Endometrial microvascular endothelial cells (primary cell): ENCODE results near the gene AKAP3. TPM values are rescaled to one million over a fixed set of nuclear protein-coding genes. Genes with fewer than 3 reads are reported as not detected.

Source experiments
- in situ Hi-C: cut with HindIII; loops from 2 replicates; pipeline ENCODE4 v1.10.0; 2017; ENCODE audit warnings: low sequenced_read_pairs, low pct_unique_long_range_greater_than_20kb; ENCODE audit errors: inconsistent ontology term
- total RNA-seq: library from RNA; depleted of rRNA; stranded (reverse); fragments of >200 nt; gene quantifications from one replicate; pipeline ENCODE4 v1.2.3, GENCODE V29; 2015; ENCODE audit errors: inconsistent ontology term

Gene AKAP3
- 0.09 TPM for total RNA-seq

DNA sequence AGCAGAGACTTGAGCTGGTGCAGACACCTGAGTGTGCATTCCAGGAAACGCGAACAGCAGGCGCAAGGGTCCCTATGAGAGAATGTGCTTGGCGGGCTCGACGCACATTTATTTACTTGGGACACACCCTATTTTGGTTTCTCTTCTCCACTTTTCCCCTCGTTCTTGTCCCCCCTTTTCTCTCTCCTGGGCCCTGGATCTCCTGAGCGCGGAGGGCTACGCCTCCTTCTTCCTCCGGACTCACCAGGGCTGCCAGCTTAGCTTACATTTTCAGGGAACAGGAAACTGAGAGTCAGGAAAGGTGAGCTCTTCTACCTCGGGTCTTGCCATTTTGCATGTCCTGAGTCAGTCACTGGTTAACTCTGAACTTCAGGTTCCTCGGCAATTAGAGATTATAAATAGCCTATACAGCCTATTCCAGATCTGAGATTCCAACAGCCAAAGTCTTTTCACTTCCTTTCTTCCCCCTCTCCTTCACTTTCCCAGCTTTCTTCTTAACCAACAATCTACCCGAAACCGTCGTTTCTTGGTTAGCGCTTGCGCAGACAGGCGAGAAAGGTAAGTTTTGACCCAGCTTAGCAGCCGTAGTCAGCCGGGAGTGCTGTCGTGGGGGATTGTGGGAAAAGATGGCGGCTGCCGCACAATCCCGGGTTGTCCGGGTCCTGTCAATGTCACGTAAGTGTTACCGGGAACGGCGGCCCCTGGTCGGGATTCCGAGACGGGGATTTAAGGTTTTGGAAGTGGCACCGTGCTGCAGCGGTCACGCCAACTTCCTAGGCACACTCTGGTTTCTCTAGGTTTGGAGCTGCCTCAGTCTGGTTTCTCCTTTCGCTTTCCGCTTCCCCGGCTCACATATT, at the start of gene AKAP3, which contains the start of gene NDUFA9:
Gene AKAP3 (minus strand): TSS at position 551 of the 857 bp plus-strand sequence. CDS start 10,855 bp downstream, outside the sequence.
Gene NDUFA9 (plus strand): TSS at position 614 of the 857 bp plus-strand sequence. CDS start 13 bp downstream, at position 627.
- in situ Hi-C loops, result no loop called here

DNA sequence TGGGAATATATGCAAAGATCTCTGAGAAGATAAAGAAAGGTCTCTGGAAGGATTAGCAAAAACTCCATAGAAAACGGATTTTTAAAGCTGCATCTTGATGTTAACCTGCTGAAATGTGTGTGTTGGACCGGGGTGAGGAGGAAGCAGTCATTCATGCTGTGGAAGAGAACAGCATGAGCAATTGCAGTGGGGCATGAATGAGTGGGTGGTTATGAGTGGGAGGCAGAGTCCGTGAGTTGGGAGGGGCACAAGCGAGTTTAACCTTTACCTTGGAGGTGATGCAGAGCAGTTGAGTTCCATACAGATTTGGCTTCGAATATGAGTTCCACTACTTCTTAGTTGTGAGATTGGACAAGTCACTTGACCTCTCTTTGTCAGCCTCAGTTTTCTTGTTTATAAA, 41.9 kb upstream of the AKAP3 start:
- in situ Hi-C loops, result no loop called here

DNA sequence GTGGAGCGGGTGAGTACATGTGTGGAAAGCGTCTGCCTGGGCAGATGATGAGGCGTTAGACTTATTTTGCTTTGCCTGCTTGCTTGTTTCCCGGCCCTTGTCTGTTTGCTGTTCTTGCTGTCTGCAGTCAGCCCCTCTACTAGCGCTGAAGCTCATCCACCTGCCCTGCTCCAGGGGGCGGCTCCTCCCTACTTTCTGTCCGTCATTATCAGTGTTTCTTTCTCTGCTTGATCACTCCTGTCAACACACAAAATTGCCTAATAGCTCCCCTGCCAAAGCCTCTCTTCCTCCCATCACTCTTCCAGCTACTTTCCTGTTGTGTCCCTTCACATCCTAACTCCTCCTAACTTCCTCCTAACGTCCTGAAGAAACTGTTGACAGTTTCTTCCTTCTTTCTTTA, 36.5 kb upstream of the AKAP3 start:
- in situ Hi-C loops, result no loop called here

DNA sequence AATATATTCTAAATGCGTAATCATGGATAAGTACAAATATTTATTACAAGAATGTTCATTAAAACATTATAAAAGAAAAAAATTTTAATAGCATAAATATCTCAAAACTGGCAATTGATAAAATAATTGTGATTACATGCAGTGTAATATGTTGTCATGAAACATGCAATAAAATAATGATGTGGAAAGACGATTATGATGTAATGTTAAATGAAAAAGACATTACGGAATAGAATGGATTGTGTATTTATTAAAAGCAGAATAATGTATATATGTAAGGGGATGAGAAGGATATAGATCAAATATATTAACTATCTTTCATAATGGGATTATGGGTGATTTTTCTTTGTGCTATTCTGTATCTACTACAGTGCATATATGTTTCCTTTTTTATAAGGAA, 32.9 kb upstream of the AKAP3 start:
- in situ Hi-C loops, result no loop called here

DNA sequence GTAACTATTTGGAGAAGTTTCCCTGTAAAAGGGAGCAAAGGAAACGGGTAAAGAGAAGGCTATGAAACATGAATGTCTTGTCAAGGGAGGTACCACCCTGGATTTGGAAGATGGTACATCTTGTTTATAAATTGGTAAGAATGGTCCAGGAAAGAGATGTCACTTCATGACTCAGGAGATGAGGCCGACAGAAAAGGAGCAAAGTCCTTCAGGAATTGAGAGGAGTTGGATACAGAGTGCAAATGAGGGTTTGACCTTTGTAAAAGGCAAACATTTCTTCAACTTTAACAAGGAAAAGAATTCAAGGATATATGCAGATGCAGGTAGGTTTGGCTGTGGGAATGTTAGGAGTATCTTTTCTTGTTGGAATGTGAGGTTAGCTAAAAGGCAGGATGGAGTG, 30.9 kb upstream of the AKAP3 start:
- in situ Hi-C loops, result no loop called here

DNA sequence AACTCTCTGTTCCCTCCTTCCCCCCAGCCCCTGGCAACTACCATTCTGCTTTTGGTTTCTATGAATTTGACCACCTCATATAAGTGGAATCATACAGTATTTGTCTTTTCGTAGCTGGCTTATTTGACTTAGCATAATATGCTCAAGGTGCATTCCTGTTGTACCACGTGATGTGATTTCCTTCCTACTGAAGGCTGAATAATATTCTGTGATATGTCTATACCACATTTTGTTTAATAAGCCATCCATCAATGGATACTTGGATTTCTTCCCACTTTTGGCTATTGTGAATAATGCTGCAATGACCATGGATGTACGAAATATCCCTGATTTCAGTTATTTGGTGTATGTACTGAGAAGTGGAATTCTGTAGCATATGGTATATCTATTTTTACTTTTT, 16.4 kb upstream of the AKAP3 start:
- in situ Hi-C loops, result no loop called here

DNA sequence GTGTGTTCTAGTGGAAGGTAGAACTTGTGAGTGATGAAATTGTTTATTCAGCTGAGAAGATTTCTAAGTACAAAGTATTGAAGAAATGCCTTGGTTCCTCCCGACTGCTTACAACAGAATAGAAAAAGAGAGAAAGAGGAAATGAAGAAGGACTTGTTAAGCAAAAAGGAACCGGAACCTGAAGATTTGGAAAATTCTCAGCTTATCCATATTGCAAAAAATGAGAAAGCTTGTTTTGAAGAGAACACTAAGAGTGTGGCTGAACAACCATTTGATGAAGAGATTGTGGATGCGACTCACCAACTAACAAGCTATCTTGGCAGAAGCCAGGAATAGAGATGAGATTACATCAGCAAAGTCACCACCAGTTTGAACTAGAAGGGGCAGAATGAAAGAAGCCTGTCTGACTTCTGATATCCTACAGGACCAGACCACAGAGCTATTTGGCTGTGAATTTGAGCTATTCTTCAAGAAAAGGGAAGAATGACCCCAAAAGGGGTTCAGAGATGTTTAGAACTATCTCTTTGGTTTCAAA, 15.2 kb upstream of the AKAP3 start:
- in situ Hi-C loops, result no loop called here

DNA sequence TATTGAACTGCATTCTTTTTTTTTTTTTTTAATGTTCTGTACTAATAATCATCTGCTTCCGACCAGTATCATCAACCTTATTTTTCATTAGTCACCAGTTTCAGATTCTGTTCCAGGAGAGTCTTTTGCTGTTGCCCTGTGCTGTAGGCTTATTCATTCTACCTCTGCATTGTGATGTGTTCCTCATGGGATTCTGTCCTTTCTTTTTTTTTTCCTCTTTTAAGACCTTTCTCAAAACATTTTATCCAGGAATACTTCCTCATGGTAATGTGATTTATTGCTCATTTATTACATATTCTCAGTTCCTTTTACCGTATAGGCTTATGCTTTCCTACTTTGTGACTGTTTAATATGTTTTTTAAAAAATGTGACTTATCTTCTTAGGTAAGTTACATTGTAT, 4.8 kb upstream of the AKAP3 start:
- in situ Hi-C loops, result no loop called here

DNA sequence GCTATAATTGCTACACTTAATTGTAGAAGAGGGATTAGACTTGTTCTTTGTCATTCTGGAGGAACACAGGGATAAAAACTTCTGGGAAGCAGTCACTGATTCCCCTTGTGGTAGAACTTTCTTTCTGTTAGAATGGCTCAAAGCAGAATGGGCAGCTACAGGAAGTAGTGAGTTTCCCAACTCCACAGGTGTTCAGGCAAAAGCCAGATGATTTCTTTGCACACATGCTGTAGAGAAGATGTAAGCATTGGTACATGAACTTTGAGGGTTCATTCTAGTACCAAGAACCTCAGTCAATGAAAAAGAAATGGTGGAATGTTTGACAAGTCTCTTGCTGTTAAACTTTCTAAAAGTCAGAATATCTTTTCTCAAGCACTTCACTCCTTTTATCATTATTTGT, 4.4 kb upstream of the AKAP3 start:
- in situ Hi-C loops, result no loop called here

DNA sequence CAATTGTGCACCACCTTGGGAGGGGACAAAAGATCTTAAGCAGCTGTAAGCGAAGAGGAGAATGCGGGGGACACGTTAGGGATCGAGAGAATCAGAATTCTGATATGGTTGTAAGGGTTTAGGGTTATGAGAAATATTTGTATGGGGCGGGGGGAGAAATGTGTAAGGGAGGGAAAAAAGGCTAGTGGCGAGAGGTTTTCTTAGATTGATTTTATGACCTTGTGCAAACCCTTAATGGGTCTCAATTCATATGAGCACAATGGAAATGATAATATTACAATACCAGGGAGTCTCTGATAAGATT, 459 bp upstream of the AKAP3 start:
- in situ Hi-C loops, result no loop called here

DNA sequence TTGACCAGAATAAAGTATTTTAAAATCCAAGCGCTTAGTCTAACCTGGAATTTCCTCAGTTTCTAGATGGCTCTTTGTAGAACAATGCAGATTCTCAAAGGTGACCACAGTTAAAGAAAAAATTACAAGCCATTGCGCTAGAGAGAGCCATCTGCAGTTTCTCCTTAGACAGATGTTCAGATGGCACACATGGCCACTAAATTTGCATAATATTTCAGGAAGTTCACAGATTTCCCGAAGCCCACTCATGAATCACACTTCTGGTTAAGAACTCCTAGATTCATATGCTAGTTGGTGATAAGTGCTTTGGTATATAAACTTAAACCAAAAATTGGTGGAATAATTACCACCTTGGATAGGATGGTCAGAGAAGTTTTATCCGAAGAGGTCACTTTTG, 749 bp downstream of the AKAP3 start:
- in situ Hi-C loops, result no loop called here

DNA sequence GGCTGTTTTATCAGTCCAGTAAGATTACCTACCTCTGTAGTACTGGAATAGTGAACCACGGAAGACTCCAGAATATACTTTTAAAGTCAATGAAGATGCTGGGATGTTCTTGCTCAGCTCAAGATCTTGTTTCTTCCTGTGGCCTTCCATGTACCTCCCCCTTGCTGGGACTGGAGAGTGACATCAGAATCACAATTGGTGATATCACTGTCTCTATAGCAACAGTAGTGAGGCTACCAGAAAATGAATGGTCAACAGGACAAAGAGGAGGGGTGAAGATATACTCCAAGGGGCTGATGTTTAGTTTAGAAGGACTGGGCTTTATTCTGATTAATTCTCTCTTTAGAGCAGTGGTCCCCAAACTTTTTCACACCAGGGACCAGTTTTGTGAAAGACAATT, 3.8 kb downstream of the AKAP3 start:
- in situ Hi-C loops, result no loop called here

DNA sequence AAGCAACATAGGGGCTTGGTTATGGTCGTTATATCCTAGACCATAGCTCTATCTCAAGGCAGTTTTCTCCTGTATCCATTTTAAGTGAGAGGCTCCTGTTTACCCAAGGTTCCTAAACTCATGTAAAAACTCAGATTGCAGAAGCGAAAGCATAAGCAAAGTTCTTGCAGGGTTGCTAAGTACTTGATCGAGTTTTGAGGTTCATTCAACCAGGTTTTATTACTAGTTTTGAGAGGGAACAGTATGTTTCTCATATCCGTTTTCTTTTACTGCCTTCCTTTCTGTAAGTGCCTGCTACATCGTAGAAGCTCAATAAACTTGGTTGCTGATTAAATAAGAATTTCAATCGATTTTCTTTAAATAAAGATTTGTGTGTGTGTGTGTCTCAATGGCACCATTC, 5.1 kb downstream of the AKAP3 start:
- in situ Hi-C loops, result no loop called here

DNA sequence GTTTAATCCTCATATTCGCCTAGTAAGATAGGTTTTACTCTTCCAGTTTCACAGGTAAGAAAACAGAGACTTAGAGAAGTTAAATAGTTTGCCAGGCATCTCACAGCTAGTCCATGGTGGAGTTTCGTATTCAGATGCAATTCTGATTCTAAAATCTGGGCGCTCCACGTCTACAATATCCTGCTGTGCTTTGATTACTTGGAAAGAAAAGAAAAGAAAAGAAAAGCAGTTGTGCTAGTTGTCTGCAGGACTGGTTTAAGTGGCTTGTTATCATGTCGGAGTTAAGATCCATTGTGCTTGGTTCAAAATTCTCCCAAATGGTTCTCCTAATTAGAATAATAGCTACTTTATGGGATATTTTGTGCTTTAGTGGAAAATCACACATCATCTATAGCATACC, 18.6 kb downstream of the AKAP3 start:
- in situ Hi-C loops, result no loop called here

DNA sequence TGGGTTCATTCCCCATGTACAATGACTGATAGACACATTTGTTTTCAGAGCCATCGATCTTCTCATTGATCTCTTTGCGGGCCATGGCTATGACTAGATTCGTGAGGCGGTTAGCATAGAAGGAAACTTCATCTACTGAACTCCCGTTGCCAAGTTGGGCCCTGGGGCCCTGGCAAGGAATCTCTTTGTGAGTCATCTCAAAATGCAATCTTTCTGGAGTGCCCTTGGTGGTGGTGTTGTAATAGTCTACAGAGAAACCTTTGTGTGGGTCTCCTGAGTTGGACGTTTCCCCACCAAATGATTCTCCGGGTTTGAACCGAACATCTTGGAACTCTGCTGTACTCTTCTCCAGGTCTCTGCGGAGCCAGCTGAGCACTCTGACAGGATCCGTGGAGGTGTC, 20.4 kb downstream of the AKAP3 start:
- in situ Hi-C loops, result no loop called here

DNA sequence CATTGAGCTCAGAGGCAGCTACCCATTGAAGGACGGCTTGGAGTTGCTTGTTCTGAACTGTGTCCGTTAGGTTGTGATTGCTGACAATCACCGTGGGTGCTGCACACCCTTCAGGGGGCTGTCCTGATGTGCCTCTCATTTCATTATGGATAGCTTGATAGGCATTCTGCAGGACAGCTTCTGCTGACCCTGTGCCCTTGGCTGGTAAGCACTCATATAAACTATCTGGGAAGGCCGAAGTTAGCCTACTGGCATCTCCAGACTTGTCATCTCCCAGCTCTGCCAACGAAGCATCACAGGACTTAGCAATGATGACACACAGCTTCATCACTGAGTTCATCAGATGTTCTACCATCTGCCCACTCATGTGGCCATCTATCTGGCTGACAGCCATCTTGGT, 22.3 kb downstream of the AKAP3 start:
- in situ Hi-C loops, result no loop called here

DNA sequence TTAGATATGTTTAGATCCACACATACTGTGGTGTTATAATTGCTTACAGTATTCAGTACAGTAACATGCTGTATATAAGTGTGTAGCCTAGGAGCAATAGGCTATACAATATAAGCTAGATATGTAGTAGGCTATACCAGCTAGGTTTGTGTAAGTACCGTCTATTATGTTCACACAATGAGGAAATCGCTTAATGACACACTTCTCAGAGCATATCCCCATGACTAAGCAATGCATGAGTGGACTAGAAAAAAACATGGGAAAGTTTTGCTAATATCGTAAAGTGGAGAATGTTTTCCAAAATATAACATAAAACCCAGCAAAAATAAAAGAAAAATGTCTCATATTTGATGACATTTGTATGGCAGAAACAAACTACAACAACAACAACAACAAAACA, 27.3 kb downstream of the AKAP3 start:
- in situ Hi-C loops, result no loop called here

DNA sequence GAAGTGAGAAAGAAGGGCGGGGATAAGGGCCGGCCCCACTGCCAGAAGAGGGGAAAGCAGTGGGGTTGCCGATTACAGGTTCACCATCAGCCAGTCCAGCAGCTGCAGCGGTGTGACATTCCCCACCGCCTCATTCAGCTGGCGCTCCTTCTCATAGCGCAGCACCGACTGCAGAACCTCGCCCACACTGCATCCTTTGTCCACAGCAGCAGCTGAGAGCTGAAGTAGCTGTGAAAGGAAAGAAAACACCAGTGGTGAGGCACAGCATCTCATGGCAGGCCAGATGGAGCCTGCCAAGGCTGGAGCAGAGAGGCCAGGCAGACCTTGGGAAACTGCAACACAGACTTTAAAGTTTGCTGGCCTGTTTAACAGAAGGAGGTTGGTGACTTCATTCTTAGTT, 33.2 kb downstream of the AKAP3 start:
- in situ Hi-C loops, result no loop called here

DNA sequence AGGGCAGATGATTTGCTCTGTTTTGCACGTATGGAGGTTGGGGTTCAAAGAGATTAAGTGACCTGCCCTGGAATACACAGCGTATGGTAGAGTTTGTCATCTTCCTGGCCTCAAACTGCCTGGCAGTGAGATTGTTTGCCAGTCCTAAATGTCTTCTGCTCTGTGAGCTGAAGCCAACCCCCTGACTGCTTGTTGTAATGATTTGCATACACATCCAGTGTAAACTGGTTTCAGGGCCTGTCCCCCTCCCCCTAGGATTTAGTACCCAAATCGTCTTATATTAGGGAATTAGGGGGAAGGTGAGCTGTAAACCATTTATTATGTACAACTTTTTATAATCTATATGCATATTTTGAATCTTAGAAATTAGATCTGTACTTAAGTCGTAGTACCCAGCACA, 38.4 kb downstream of the AKAP3 start:
- in situ Hi-C loops, result no loop called here

DNA sequence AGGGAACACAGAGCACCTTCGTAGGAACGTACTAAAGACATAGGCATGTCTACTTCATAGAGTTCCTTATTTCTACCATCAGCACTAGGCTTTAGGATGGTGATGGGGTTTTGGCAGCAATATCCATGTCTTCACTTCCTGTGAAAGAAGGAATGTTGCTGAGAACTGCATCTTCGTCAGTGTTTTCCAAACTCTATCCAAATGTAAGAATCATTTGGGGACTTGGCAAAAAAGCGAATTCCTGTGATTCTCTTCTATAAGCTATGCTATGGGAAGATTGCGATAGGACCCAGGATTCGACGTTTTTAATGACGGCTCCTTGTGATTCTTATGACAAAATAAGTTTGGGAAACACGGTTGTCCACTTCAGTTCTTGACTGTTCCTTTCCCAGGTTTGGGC, 39.8 kb downstream of the AKAP3 start:
- in situ Hi-C loops, result no loop called here

DNA sequence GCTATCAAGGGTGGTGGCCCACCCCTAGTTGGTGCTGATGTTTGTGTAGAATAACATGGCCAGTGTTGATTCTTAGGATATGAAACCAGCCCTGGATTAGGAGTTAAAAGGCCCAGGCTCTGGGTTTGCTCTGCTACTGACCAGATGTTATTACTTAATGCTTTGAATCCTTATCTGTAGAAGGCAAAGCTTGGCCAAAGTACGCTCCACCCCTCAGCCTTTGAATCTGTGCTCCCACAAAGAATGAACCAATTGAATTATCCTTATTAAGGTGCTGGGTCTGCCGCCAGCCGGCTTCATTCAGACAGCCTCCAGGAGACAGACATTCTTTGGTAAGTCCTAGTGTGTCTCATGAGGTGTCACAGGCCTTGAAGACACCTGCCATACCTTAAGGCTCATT, 41.8 kb downstream of the AKAP3 start:
- in situ Hi-C loops, result no loop called here
